Subcutaneous abdominal adipose tissue (tissue), 5 donors: Measurements from ENCODE around the gene SCRT2.

ENCODE experiments used
- H3K27ac ChIP-seq: one replicate; pipeline ENCODE4 v1.7.0; 2013; ENCODE audit warnings: low read depth, mild to moderate bottlenecking, inconsistent platforms, low read length, moderate library complexity
- H3K27me3 ChIP-seq, 5 donors: one replicate each; pipeline ENCODE4 v1.7.0; 2013; ENCODE audit warnings: low read length in 5 of 5, inconsistent platforms in 1 of 5; ENCODE audit not compliant: control insufficient read depth in 5 of 5, insufficient read depth in 4 of 5
- H3K36me3 ChIP-seq, 5 donors: one replicate each; pipeline ENCODE4 v1.7.0; 2013; ENCODE audit warnings: low read length in 5 of 5; ENCODE audit not compliant: control insufficient read depth in 5 of 5, insufficient read depth in 5 of 5
- H3K4me1 ChIP-seq, 5 donors: one replicate each; pipeline ENCODE4 v1.7.0; 2013; ENCODE audit warnings: low read length in 5 of 5, mild to moderate bottlenecking in 3 of 5, moderate library complexity in 1 of 5; ENCODE audit not compliant: control insufficient read depth in 5 of 5, insufficient read depth in 5 of 5
- H3K4me3 ChIP-seq, 5 donors: one replicate each; pipeline ENCODE4 v1.7.0; 2013; ENCODE audit warnings: low read length in 5 of 5, low read depth in 1 of 5
- H3K9ac ChIP-seq, 5 donors: one replicate each; pipeline ENCODE4 v1.7.0; 2013; ENCODE audit warnings: low read length in 5 of 5, mild to moderate bottlenecking in 4 of 5, moderate library complexity in 3 of 5
- H3K9me3 ChIP-seq, 5 donors: one replicate each; pipeline ENCODE4 v1.7.0; 2013; ENCODE audit warnings: low read length in 5 of 5; ENCODE audit not compliant: control insufficient read depth in 5 of 5
- donor health status: healthy.
- donor health status: healthy.
- donor health status: healthy.
- donor health status: healthy.
- donor health status: healthy.

SCRT2 gene

DNA sequence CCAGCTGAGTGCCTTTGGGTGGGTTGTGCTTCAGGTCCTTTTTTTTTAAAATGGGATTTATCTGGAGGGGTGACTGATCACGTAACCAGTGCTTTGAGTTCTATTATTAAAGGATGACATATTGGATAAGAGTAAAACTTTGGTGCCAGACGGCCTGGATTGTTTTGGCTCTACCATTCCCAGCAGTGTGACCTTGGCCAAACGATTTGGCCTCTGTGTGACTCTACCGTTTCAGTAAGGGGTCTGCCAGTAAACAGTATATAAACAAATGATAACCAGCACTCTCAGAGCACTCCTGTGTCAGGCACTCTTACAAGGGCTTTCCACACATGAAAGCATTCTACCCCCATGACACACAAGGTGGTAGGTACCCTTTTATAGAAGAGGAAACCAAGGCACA is 8.7 kb downstream of the SCRT2 start:
- Histone ChIP-seq H3K27me3 (peaks cover 35 to 64% (median 57%) of the 10 kb centered on the region in 5 donors), H3K4me1 (peaks cover 0 to 14% (median 6%) of the 10 kb centered on the region in 5 donors), H3K4me3 (no peak overlapping the region), H3K9me3 (no peaks in the 10 kb centered on the region), H3K36me3 (no peaks in the 10 kb centered on the region), H3K27ac (no peak overlapping the region), H3K9ac (no peak overlapping the region)

DNA sequence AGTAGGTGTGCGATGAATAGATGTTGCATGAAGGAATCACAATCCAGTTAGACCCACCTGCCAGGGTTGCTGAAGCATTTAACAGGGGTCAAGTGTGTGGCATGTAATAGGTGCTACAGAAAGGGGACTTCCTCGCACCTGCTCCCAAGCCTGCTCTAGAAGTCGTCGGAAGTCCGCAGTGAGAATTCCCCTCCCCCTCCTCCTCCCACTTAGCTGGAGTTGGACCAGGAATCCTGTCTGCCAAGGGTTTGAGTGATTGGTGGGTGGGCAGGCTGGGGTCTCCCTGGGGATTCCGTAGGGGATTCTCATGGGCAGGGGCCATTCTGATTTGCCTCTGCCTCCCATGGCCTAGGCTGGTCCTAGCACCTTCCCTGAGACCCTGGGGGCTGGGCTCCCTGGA is 10.3 kb downstream of the SCRT2 start:
- Histone ChIP-seq H3K36me3 (no peaks in the 10 kb centered on the region), H3K27ac (no peak overlapping the region), H3K9me3 (no peaks in the 10 kb centered on the region), H3K4me3 (no peak overlapping the region), H3K27me3 (peaks cover 34 to 67% (median 58%) of the 10 kb centered on the region in 5 donors), H3K4me1 (peaks cover 0 to 22% (median 10%) of the 10 kb centered on the region in 5 donors), H3K9ac (no peak overlapping the region)

DNA sequence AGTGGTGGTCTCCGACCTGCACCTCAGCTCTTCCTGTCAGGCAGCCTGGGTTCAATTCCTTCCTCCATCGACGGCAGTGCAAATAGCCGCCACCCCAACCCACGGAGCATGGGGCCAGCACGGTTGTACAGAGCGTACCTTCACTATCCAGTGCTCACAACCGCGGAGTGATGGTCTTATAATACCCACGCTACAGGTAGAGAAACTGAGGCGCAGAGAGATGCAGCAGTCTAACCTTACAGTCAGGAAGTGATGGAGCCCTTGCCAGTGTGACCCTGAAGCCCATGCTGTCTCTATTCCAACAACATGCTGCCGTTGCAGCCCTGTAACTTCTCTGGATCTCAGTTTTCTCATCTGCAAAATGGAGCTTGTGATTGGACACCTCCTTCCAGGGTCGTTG is 11.0 kb downstream of the SCRT2 start:
- Histone ChIP-seq H3K27me3 (peaks cover 34 to 68% (median 58%) of the 10 kb centered on the region in 5 donors), H3K36me3 (no peaks in the 10 kb centered on the region), H3K9ac (no peak overlapping the region), H3K9me3 (no peaks in the 10 kb centered on the region), H3K4me1 (peaks cover 0 to 26% (median 11%) of the 10 kb centered on the region in 5 donors), H3K4me3 (no peak overlapping the region), H3K27ac (no peak overlapping the region)

DNA sequence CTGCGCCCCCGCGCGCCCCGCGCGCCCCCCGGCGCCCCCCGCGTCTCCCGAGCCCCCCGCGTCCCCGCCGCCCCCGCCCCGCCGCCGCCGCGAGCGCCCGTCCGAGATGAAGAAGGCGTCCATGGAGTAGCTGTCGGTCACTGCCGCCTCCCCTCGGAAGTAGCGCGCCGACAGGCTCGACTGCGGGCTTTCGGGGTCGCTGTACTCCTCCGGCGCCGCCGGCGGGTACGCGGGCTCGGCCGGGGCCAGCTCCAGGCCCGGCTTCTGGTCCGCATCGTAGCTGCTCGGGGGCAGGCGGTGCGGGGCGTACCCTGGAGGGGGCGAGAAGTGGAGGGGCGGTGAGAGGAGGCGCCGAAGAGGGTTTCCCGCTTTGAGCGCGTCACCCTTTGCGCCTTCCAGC is 11.5 kb downstream of the SCRT2 start:
- Histone ChIP-seq H3K27ac (no peak overlapping the region), H3K9me3 (no peaks in the 10 kb centered on the region), H3K9ac (no peak overlapping the region), H3K36me3 (no peaks in the 10 kb centered on the region), H3K4me1 (peaks cover 0 to 29% (median 15%) of the 10 kb centered on the region in 5 donors), H3K4me3 (no peak overlapping the region), H3K27me3 (peaks cover 34 to 73% (median 58%) of the 10 kb centered on the region in 5 donors)

DNA sequence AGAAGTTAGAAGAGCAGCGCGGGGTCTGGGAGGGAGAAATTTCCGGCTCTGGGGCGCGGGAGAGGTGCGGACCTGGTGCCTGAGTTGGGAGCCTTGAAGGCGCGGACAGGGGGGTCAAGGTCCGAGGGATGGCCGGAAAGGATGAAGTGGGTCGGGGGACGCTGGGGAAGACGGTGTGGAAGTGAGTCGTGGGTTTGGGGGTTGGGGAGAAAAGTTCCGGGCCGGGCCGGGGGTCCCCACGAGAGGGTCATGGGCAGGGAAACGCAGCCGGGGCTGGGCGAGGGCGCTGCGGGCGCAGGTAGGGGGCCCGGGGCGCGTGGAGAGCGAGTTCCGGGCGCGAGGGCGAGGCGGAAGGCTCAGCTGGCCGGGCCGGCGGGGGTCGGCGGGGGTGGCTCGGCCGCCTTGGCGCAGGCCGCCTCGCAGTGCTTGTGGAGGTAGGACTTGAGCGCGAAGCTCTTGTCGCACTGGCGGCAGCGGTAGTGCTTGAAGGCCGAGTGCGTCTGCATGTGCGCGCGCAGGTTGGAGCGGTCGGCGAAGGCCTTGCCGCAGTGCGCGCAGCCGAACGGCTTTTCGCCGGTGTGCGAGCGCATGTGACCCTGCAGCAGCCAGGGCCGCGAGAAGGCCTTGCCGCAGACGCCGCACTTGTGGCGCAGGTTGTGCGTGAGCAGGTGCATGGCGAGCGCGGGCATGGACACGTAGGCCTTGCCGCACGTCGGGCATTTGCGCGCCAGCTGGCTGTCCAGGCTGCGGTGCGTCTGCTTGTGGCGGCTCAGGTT is 12.1 kb downstream of the SCRT2 start:
- H3K9me3 ChIP-seq, result no peaks in the 10 kb centered on the region
- no peaks in the 10 kb centered on the region for H3K36me3 ChIP-seq
- H3K27me3 ChIP-seq, result peaks cover 34 to 73% (median 58%) of the 10 kb centered on the region in 5 donors
- H3K27ac ChIP-seq, result no peak overlapping the region
- peaks cover 0 to 33% (median 17%) of the 10 kb centered on the region in 5 donors for H3K4me1 ChIP-seq
- peak overlapping the region in 1 of 5 donors; percentile 19 for H3K4me3 ChIP-seq
- H3K9ac ChIP-seq, result no peak overlapping the region

DNA sequence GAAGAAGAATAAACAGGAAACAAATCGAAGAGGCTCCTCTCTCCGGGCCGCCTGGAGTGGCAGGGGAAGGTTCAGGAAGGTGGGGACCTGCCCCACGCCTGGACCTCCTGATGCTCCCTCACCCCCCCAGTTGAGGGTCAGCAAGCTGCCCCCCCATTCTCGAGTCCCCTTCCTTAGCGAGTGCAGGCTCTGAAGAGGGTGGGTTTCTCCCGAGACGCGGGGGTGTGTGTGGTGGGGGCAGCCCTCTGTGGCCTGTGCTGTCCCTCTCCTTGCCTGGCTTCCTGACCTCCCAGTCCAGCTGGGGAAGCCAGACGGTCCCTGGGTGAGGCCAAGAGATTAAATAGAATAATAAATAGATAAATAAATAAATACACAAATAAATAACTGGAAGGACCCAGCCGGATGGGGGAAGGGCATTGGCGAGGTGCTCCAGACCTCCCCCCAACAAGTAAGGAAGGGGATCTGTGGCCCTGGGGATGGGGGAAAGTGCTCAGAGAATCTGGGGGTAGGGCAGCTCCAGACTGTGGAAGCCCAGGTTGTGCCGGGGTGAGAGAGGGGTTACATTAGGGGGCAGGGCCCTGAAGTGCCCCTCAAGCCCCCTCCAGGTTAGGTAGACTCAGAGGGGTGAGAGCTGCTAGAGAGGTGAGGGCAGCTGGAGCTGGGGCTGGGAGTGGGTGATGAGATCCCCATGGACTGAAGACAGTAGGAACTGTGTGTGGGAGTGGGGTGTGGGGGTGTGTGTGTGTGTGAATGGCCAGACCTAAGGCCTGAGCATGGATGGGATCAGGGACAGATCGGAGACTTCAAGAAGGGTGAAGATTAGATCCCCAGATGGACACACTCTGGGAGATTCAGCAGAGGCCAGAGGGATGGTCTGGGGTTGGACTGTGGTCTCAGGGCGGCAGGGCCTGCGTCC is 13.1 kb downstream of the SCRT2 start:
- H3K27me3 ChIP-seq, result peaks cover 34 to 76% (median 53%) of the 10 kb centered on the region in 5 donors
- H3K4me3 ChIP-seq, result no peak overlapping the region
- H3K9ac ChIP-seq, result no peak overlapping the region
- no peaks in the 10 kb centered on the region for H3K36me3 ChIP-seq
- no peaks in the 10 kb centered on the region for H3K9me3 ChIP-seq
- H3K4me1 ChIP-seq, result peaks cover 0 to 36% (median 20%) of the 10 kb centered on the region in 5 donors
- no peak overlapping the region for H3K27ac ChIP-seq

DNA sequence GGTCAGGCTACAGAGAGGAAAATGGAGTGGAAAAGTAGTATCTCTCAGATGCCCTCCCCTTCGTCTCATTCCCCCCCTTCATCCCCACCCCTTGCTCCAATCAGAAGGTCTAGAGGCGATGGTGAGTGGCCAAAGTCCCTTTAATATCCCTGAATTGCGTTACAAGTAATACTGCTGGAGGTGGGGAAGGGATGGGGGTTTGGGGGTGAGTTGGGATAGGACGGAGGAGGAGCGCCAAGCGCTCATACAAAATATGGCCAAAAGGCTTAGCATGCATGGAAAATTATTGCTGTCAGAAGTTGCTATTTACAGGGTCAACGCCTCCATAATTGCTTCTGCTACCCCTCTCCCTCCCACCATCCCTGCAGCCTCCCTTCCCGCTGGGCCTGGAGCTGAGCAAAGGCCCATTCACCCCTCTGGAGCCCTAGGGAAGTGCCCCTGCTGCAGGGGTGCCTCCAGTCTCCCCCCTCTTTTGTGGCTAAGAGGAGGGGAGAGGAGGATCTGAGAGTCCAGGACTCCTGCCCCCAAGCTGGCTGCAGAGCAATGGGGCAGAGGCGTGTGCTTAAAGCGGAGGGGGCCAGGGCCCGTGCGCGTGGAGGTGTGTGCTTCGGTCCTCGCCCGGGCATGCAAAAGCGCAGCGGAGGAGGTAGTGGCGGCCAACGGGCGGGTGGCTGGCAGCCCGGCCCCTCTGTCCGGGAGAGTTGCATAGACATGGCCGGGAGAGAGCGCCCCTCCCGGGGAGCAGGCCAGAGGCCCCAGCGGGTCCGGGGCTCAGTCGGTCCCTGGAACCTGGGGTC is 13.9 kb downstream of the SCRT2 start:
- Histone ChIP-seq H3K9ac (no peak overlapping the region), H3K36me3 (no peaks in the 10 kb centered on the region), H3K27me3 (peaks cover 34 to 72% (median 51%) of the 10 kb centered on the region in 5 donors), H3K4me1 (peaks cover 0 to 36% (median 20%) of the 10 kb centered on the region in 5 donors), H3K4me3 (no peak overlapping the region), H3K27ac (no peak overlapping the region), H3K9me3 (no peaks in the 10 kb centered on the region)

DNA sequence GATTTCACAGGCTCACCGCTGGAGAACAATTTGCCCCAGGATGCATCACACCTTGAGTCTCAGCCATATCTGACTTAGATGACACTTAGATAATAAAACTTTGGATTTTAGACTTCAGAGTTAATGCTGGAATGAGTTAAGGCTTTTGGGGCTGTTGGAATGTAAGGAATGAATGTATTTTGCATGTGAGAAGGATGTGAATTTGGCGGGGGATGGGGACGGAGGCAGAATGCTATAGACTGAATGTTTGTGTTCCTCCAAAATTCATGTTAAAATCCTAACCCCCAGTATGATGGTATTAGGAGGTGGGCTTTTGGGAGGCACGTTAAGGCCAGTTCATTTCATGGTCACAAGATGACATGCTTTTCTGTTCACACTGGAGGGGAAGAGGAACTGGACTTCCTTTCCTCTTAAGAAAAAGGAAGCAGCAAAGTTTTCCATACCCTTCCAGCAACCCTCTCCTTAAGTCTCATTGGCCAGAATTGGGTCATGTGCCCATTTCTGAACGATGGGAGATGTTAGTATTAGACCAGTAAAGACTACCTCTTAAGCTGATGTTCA is 16.8 kb downstream of the SCRT2 start:
- no peaks in the 10 kb centered on the region for H3K9me3 ChIP-seq
- no peak overlapping the region for H3K27ac ChIP-seq
- no peaks in the 10 kb centered on the region for H3K36me3 ChIP-seq
- H3K4me1 ChIP-seq, result peaks cover 2 to 40% (median 24%) of the 10 kb centered on the region in 5 donors
- peaks cover 18 to 47% (median 26%) of the 10 kb centered on the region in 5 donors for H3K27me3 ChIP-seq
- H3K9ac ChIP-seq, result no peak overlapping the region
- H3K4me3 ChIP-seq, result no peak overlapping the region

DNA sequence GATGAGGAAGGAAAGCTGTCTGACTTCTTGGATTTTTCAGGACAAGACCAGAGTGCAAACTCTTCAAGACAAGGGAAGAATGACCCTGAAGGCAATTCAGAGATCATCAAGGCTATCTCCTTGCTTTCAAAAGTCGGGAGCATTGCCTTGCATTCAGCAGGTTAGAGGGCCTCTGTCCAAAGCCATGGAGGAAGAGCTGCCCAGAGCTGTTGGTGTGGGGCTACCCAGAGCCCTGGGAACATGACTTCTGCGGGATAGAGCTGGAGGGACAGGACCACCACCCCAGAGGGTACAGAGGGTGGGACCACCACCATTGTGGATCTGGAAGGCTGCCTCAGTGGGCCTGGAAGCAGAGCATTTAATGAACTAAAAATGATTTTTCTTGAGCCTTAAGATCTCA is 17.4 kb downstream of the SCRT2 start:
- H3K9ac ChIP-seq, result no peak overlapping the region

More for the DNA sequence above, 17.4 kb downstream of the SCRT2 start:
- Histone ChIP-seq H3K27me3 (peaks cover 15 to 41% (median 21%) of the 10 kb centered on the region in 5 donors), H3K36me3 (no peaks in the 10 kb centered on the region), H3K4me1 (peaks cover 4 to 40% (median 24%) of the 10 kb centered on the region in 5 donors), H3K27ac (no peak overlapping the region), H3K4me3 (no peak overlapping the region), H3K9me3 (no peaks in the 10 kb centered on the region)
